ENCODE results near the gene TAF7L.

GRCh38 chrX:101237041-101237440, 54.1 kb downstream of the TAF7L start:
- TF ChIP-seq EZH2 (IDR thresholded peaks at IDR 0.05; ENCODE audit: insufficient read depth, poor library complexity, severe bottlenecking) = no peak
- no peak for TF ChIP-seq EZH2phosphoT487 (IDR thresholded peaks at IDR 0.05; ENCODE audit: insufficient read depth, low read depth)

Data from GM23248 (cell line).